ENCODE data around the gene NHLRC4. TPM values are rescaled to one million over a fixed set of nuclear protein-coding genes. Genes with fewer than 3 reads are reported as not detected.

Gene NHLRC4
- total and polyA plus RNA-seq, 9 of the 15 experiments (the other 6 are each of a cell fraction or from before 2014, with no cell fraction given), result 0.24 to 3.7 (median 1.3) TPM; not detected in 2

DNA sequence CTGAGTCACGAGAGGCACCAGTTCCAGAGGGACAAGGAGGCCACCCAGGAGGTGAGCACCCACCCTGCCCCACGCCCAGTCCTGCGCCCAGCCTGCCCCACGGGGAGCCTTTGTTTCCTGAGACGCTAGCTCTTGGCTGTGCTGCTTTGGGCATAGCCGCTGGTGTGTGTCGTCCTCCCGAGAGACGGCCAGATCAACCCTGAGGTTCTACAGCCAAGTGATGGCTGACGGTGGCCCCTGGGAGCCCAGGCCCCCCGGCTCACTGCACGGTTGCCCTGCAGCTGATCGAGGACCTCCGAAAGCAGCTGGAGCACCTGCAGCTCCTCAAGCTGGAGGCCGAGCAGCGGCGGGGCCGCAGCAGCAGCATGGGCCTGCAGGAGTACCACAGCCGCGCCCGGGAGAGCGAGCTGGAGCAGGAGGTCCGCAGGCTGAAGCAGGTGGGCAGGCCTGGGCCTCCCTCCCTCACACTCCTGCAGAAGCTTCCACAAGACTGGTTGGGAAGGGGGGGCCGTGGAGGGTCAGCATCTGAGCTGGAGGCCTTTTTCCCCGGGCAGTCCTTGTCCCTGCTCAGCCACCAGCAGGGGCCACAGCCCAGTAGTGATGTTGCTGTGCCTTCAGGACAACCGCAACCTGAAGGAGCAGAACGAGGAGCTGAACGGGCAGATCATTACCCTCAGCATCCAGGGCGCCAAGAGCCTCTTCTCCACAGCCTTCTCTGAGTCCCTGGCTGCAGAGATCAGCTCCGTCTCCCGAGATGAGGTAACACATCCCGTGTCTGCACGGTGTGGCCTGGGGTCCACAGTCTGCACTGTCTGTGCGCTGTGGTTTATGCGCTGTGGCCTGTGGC lies 46.7 kb upstream of the NHLRC4 start:
- POLR2A ChIA-PET, result interaction anchor here (1.4 to 3.0 kb wide), 3 partner anchors 15 to 21 kb away, joined by 4 to 9 read pairs (median 4); no protein-coding TSS in a partner anchor
- H3K4me2 ChIP-seq (ENCODE audit: insufficient read depth, low read length), result no peak overlapping the region
- BruUV-seq (replicated peaks), result no TSS peak
- intact Hi-C loops (cut with micrococcal nuclease) (no loop called here), in situ Hi-C loops (cut with MboI) (no loop called here)
- peaks cover 2 to 68% of the 10 kb centered on the region in 2 experiments; a peak in 4 of 5 replicates for H3K4me1 ChIP-seq (replicated peaks in 1 of 2; ENCODE audit: control insufficient read depth in 2 of 2, insufficient read depth in 2 of 2, low read length in 2 of 2)
- H2AFZ ChIP-seq (ENCODE audit: low read depth, low read length), result no peak overlapping the region
- no peaks in the 10 kb centered on the region for H3K9me3 ChIP-seq (replicated peaks; ENCODE audit: control insufficient read depth, insufficient read depth, low read depth, low read length)
- CTCF ChIA-PET (ENCODE audit: low intra/inter-chr PET ratio), result no interaction called here
- H3K79me2 ChIP-seq (ENCODE audit: control insufficient read depth, insufficient read depth, low read length), result peaks cover 3% of the 10 kb centered on the region; the same call in 1 of the 3 replicates
- DNase-seq (ENCODE audit: extremely low read depth in 1 of 4, low spot score in 3 of 4) (no peak), ATAC-seq (no peak), FAIRE-seq (no peak)
- H3K27ac ChIP-seq (ENCODE audit: extremely low read depth, low read depth, low read length), result no peak overlapping the region
- H4K20me1 ChIP-seq (replicated peaks; ENCODE audit: control insufficient read depth, insufficient read depth, low read length), result no peaks in the 10 kb centered on the region; the same call in 1 of the 2 replicates
- TF ChIP-seq TRIM24 (IDR thresholded peaks at IDR 0.05) (no peak), POLR2G (IDR thresholded peaks at IDR 0.05; ENCODE audit: low read depth, low read length) (peak; percentile 39; the same call in 1 of the 2 replicates), SP1 (CRISPR knock-in tag; IDR thresholded peaks at IDR 0.05) (0 out of 2 replicates have a peak, but pooled peaks have one; percentile 21), HCFC1 (IDR thresholded peaks at IDR 0.05; ENCODE audit: low read depth, low read length) (no peak), POLR2AphosphoS5 (IDR thresholded peaks at IDR 0.05; ENCODE audit: control insufficient read depth, insufficient read depth, low read depth, low read length) (no peak)
- TF ChIP-seq, protein P1, sequence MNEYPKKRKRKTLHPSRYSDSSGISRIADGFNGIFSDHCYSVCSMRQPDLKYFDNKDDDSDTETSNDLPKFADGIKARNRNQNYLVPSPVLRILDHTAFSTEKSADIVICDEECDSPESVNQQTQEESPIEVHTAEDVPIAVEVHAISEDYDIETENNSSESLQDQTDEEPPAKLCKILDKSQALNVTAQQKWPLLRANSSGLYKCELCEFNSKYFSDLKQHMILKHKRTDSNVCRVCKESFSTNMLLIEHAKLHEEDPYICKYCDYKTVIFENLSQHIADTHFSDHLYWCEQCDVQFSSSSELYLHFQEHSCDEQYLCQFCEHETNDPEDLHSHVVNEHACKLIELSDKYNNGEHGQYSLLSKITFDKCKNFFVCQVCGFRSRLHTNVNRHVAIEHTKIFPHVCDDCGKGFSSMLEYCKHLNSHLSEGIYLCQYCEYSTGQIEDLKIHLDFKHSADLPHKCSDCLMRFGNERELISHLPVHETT (CRISPR knock-in tag; conservative IDR thresholded peaks at IDR 0.05 in 1 of 2, IDR thresholded peaks at IDR 0.05 in 1 of 2), result no peak
- TF ChIP-seq, protein P2, sequence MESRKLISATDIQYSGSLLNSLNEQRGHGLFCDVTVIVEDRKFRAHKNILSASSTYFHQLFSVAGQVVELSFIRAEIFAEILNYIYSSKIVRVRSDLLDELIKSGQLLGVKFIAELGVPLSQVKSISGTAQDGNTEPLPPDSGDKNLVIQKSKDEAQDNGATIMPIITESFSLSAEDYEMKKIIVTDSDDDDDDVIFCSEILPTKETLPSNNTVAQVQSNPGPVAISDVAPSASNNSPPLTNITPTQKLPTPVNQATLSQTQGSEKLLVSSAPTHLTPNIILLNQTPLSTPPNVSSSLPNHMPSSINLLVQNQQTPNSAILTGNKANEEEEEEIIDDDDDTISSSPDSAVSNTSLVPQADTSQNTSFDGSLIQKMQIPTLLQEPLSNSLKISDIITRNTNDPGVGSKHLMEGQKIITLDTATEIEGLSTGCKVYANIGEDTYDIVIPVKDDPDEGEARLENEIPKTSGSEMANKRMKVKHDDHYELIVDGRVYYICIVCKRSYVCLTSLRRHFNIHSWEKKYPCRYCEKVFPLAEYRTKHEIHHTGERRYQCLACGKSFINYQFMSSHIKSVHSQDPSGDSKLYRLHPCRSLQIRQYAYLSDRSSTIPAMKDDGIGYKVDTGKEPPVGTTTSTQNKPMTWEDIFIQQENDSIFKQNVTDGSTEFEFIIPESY (CRISPR knock-in tag; IDR thresholded peaks at IDR 0.05), result peak; percentile 71
- no peaks in the 10 kb centered on the region for H3K27me3 ChIP-seq (ENCODE audit: control insufficient read depth in 2 of 2, insufficient read depth in 2 of 2, low read length in 2 of 2)
- peak overlapping the region in 1 of 2 experiments; percentile 58; a peak in 2 of 4 replicates for H3K9ac ChIP-seq (ENCODE audit: insufficient read depth in 1 of 2, low read depth in 2 of 2, low read length in 2 of 2)
- WGBS (ENCODE audit: insufficient coverage, low coverage, missing lambda C conversion rate), result 88% methylated on average over 28 of the region's 35 CpGs
- H3K36me3 ChIP-seq (ENCODE audit: control insufficient read depth, insufficient read depth, low read length), result peaks cover 13% of the 10 kb centered on the region; the same call in 2 of the 3 replicates
- H3K9me1 ChIP-seq (ENCODE audit: control insufficient read depth, insufficient read depth, low read length), result no peaks in the 10 kb centered on the region
- H3K4me3 ChIP-seq, result no peak overlapping the region
